GM10266 (cell line): ENCODE data around the gene LRCOL1.

Experiments
- DNase-seq: peaks from one replicate; pipeline ENCODE4 v3.0.0; 2012; ENCODE audit errors: extremely low spot score
- CTCF ChIP-seq: IDR thresholded peaks from 2 replicates; pipeline ENCODE4 v1.5.1; 2012; ENCODE audit warnings: mild to moderate bottlenecking, low read depth; ENCODE audit not compliant: control insufficient read depth, insufficient read depth; ENCODE audit errors: missing control alignments

The LRCOL1 gene

GRCh38 chr12:132651444-132652100 lies 41.2 kb upstream of the LRCOL1 start:
- no peak for DNase-seq
- TF ChIP-seq CTCF: no peak

- no peak for DNase-seq
- TF ChIP-seq CTCF: no peak
These were observed 39.0 kb upstream of the LRCOL1 start for GRCh38 chr12:132649226-132649945.

- DNase-seq: no peak
- TF ChIP-seq CTCF: no peak
These were observed 38.3 kb upstream of the LRCOL1 start for GRCh38 chr12:132648616-132649225.

GRCh38 chr12:132647858-132648257 lies 37.5 kb upstream of the LRCOL1 start:
- no peak for TF ChIP-seq CTCF
- no peak for DNase-seq

GRCh38 chr12:132646850-132647249 lies 36.5 kb upstream of the LRCOL1 start:
- no peak for DNase-seq
- no peak for TF ChIP-seq CTCF

- no peak for TF ChIP-seq CTCF
- no peak for DNase-seq
These were observed 32.8 kb upstream of the LRCOL1 start for GRCh38 chr12:132642846-132643835.
